GM19023 (cell line): Measurements from ENCODE around the gene NIM1K.
"Not testable (repeated sequence)": the region's sequence is repeated elsewhere in the genome, so short reads cannot be mapped to it uniquely, and the experiment has no call there.

Experiments
- ATAC-seq: cut with Tn5 transposase; IDR thresholded peaks from one replicate; pipeline ENCODE4 v1.9.1; 2021; ENCODE audit warnings: mild to moderate bottlenecking, moderate library complexity; ENCODE audit not compliant: unreplicated experiment

NIM1K gene

GRCh38 chr5:43225649-43226245 is 33.7 kb downstream of the NIM1K start:
- ATAC-seq, result no peak

GRCh38 chr5:43227655-43228054 is 35.6 kb downstream of the NIM1K start:
- no peak for ATAC-seq

- no peak for ATAC-seq
Observed at GRCh38 chr5:43230707-43231106, 38.7 kb downstream of the NIM1K start.

GRCh38 chr5:43231977-43232376 is 40.0 kb downstream of the NIM1K start:
- no peak for ATAC-seq

GRCh38 chr5:43232943-43233833 is 41.2 kb downstream of the NIM1K start:
- ATAC-seq, result no peak

GRCh38 chr5:43233946-43234345 is 41.9 kb downstream of the NIM1K start:
- no peak for ATAC-seq

- no peak for ATAC-seq
Observed at GRCh38 chr5:43236653-43237355, 44.8 kb downstream of the NIM1K start.

GRCh38 chr5:43242196-43242595 is 50.2 kb downstream of the NIM1K start:
- no peak for ATAC-seq

- ATAC-seq, result no peak
Observed at GRCh38 chr5:43243270-43243669, 51.2 kb downstream of the NIM1K start.

GRCh38 chr5:43244823-43245565 is 53.0 kb downstream of the NIM1K start:
- ATAC-seq, result peak; percentile 51

GRCh38 chr5:43245724-43246385 is 53.8 kb downstream of the NIM1K start:
- peak; percentile 82 for ATAC-seq

- ATAC-seq, result no peak
Observed at GRCh38 chr5:43251754-43252153, 59.7 kb downstream of the NIM1K start.

GRCh38 chr5:43255704-43256103 is 63.7 kb downstream of the NIM1K start:
- peak; percentile 46 for ATAC-seq

GRCh38 chr5:43256261-43256966 is 64.4 kb downstream of the NIM1K start:
- ATAC-seq, result no peak

GRCh38 chr5:43258116-43258515 is 66.1 kb downstream of the NIM1K start:
- no peak for ATAC-seq

GRCh38 chr5:43262269-43262668 is 70.2 kb downstream of the NIM1K start:
- not testable (repeated sequence) for ATAC-seq

- peak; percentile 97 for ATAC-seq
Observed at GRCh38 chr5:43268188-43268820, 76.3 kb downstream of the NIM1K start.

- ATAC-seq, result no peak
Observed at GRCh38 chr5:43270645-43271044, 78.6 kb downstream of the NIM1K start.

GRCh38 chr5:43273552-43273951 is 81.5 kb downstream of the NIM1K start:
- ATAC-seq, result no peak
